Measurements from ENCODE around the gene CLSTN3. TPM values are rescaled to one million over a fixed set of nuclear protein-coding genes. Genes with fewer than 3 reads are reported as not detected.

The CLSTN3 gene
- total RNA-seq, 1 donor = 7.6 TPM

DNA sequence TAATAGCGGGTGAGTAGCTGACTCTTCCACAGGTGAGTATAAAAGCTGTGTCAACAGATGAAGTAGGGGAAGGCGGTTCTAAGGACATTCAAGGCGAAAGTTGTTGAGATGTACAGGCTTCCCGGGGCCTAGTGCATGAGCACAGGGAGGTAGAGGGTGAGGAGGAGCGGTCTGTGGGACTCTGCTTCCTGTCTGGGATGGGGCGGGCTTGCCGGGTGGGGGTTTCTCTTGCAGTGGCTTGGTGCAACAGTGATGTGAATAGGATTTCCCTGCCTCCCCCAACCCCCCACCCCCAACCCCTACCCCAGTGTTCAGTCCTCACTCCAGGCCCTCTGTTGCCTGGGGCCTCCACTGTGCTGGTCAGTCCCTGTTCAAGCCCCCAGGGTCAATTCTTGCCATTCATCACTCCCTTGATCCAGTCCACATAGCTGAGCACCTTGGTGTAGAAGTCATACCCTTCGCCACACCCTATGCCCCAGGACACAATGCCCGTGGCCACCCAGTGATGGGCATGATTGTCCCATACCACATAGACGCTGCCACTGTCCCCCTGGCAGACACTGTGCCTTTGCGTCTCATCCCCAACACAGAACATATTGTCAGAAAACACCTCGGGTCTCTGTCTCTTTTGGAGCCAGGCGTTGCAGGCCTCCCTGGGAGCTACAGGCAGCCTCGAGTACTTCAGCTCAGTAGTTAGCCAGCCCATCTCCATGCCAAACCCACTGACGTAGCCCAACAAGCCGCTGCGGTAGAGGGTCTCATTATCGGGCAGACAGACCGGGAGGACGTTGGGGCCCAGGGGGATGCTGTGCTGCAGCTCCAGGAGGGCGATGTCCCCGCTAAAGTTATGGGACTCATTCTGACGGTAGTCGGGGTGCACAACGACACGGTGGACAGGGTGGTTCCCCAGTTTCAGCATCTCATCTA, 33.9 kb upstream of the CLSTN3 start:
- no peaks in the 10 kb centered on the region for H3K9me3 ChIP-seq (ENCODE audit: low read depth, low read length)
- H3K4me2 ChIP-seq (ENCODE audit: insufficient read depth, low read length) = no peak overlapping the region
- peaks cover 15% of the 10 kb centered on the region for H3K36me3 ChIP-seq (ENCODE audit: insufficient read depth, low read length)
- H3K27me3 ChIP-seq (ENCODE audit: insufficient read depth, low read length) = peaks cover 3% of the 10 kb centered on the region
- H3K27ac ChIP-seq (ENCODE audit: low read depth, low read length) = no peak overlapping the region
- DNase-seq (ENCODE audit: insufficient read length, low spot score, missing footprints) = no peak
- no peaks in the 10 kb centered on the region for H3K79me2 ChIP-seq (ENCODE audit: insufficient read depth, low read length)
- H4K20me1 ChIP-seq (ENCODE audit: insufficient read depth, low read length) = no peaks in the 10 kb centered on the region
- TF ChIP-seq, protein P1, sequence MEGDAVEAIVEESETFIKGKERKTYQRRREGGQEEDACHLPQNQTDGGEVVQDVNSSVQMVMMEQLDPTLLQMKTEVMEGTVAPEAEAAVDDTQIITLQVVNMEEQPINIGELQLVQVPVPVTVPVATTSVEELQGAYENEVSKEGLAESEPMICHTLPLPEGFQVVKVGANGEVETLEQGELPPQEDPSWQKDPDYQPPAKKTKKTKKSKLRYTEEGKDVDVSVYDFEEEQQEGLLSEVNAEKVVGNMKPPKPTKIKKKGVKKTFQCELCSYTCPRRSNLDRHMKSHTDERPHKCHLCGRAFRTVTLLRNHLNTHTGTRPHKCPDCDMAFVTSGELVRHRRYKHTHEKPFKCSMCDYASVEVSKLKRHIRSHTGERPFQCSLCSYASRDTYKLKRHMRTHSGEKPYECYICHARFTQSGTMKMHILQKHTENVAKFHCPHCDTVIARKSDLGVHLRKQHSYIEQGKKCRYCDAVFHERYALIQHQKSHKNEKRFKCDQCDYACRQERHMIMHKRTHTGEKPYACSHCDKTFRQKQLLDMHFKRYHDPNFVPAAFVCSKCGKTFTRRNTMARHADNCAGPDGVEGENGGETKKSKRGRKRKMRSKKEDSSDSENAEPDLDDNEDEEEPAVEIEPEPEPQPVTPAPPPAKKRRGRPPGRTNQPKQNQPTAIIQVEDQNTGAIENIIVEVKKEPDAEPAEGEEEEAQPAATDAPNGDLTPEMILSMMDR (IDR thresholded peaks at IDR 0.05; ENCODE audit: extremely low read depth, low read depth, low read length) = no peak
- H2AFZ ChIP-seq (ENCODE audit: low read length) = no peak overlapping the region
- H3K4me3 ChIP-seq (ENCODE audit: insufficient read depth, low read length) = no peak overlapping the region
- peaks cover 18% of the 10 kb centered on the region for H3K4me1 ChIP-seq (ENCODE audit: insufficient read depth, low read length)

DNA sequence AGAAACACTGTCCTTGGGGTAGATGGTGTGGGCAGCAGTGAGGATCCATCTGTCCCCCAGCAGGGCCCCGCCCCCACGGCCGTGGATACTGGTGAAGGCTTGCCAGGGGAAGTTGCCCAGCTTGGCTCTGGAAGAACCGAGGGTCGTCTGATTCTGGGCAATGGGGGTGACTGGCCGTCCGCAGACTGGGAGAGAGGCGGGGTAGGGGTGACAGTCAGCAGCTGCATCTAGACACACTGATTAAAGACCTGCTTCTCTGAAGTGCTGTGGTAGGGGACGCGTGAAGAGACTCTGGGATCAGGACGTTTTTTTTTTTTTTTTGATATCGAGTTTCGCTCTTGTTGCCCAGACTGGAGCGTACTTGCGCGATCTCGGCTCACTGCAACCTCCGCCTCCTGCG, 33.2 kb upstream of the CLSTN3 start:
- H3K4me1 ChIP-seq (ENCODE audit: insufficient read depth, low read length) = peaks cover 17% of the 10 kb centered on the region
- no peak overlapping the region for H3K27ac ChIP-seq (ENCODE audit: low read depth, low read length)
- peaks cover 3% of the 10 kb centered on the region for H3K27me3 ChIP-seq (ENCODE audit: insufficient read depth, low read length)
- no peak overlapping the region for H3K4me2 ChIP-seq (ENCODE audit: insufficient read depth, low read length)
- no peaks in the 10 kb centered on the region for H3K9me3 ChIP-seq (ENCODE audit: low read depth, low read length)
- H3K36me3 ChIP-seq (ENCODE audit: insufficient read depth, low read length) = peaks cover 15% of the 10 kb centered on the region
- DNase-seq (ENCODE audit: insufficient read length, low spot score, missing footprints) = no peak
- H2AFZ ChIP-seq (ENCODE audit: low read length) = no peak overlapping the region
- no peaks in the 10 kb centered on the region for H4K20me1 ChIP-seq (ENCODE audit: insufficient read depth, low read length)
- TF ChIP-seq, protein P1 (IDR thresholded peaks at IDR 0.05; ENCODE audit: extremely low read depth, low read depth, low read length) = no peak
- H3K79me2 ChIP-seq (ENCODE audit: insufficient read depth, low read length) = no peaks in the 10 kb centered on the region
- no peak overlapping the region for H3K4me3 ChIP-seq (ENCODE audit: insufficient read depth, low read length)

DNA sequence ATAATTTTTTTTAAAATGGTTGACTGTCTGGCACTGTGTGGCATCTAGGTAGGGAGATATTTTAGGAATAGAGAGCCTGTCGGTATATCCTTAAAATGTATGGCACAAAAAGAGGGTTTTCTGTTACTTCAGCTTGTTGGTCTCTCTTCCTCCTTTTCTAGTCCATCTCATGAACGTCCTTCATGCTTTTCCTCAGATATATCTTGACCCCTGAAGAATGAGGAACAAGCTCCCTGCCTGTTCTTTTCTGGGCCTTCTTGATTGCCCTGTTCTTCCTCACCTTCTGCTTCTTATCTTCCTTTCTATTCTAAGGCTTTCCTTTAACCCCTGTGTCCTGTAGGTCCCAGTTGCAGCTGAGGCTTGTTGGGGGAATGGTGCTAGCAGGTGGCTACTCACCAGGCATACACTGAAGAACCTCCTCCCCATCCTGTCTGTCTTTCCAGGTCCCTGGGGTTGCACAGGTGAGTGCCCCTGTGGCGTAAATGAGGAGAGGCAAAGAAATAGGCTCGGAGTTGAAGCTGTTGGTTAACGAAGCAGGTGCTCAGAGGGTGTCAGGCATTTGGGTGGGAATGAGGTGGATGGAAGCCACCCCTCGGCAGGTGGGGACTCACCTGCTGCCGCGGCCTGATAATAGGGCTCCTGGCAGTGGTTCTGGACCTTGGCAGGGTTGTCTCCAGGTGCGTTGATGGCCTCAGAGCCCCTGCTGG, 30.7 kb upstream of the CLSTN3 start:
- Histone ChIP-seq H3K9me3 (ENCODE audit: low read depth, low read length) (no peaks in the 10 kb centered on the region), H3K4me2 (ENCODE audit: insufficient read depth, low read length) (no peak overlapping the region), H2AFZ (ENCODE audit: low read length) (no peak overlapping the region), H3K27ac (ENCODE audit: low read depth, low read length) (no peak overlapping the region), H4K20me1 (ENCODE audit: insufficient read depth, low read length) (peaks cover 7% of the 10 kb centered on the region), H3K36me3 (ENCODE audit: insufficient read depth, low read length) (peaks cover 21% of the 10 kb centered on the region), H3K79me2 (ENCODE audit: insufficient read depth, low read length) (no peaks in the 10 kb centered on the region), H3K4me3 (ENCODE audit: insufficient read depth, low read length) (no peak overlapping the region), H3K27me3 (ENCODE audit: insufficient read depth, low read length) (peaks cover 3% of the 10 kb centered on the region), H3K4me1 (ENCODE audit: insufficient read depth, low read length) (peaks cover 14% of the 10 kb centered on the region)
- no peak for DNase-seq (ENCODE audit: insufficient read length, low spot score, missing footprints)
- TF ChIP-seq, protein P1 (IDR thresholded peaks at IDR 0.05; ENCODE audit: extremely low read depth, low read depth, low read length) = no peak

DNA sequence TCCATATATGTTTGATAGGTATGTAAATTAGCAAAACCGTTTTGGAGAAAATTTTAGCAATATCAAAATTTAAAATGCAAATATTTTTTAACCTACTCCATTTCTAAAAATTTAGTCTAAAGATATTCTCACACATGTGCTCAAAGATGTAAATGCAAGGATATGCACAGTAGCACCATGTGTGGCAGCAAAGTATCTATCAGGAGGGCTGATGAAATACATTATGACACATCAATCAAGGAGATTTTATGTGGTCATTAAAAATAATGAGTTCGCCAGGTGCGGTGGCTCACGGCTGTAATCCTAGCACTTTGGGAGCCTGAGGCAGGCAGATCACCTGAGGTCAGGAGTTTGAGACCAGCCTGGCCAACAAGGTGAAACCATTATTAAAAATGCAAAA, 29.9 kb upstream of the CLSTN3 start:
- H3K4me2 ChIP-seq (ENCODE audit: insufficient read depth, low read length) = no peak overlapping the region
- no peaks in the 10 kb centered on the region for H3K9me3 ChIP-seq (ENCODE audit: low read depth, low read length)
- H3K79me2 ChIP-seq (ENCODE audit: insufficient read depth, low read length) = peaks cover 2% of the 10 kb centered on the region
- H3K4me1 ChIP-seq (ENCODE audit: insufficient read depth, low read length) = peaks cover 14% of the 10 kb centered on the region
- peaks cover 21% of the 10 kb centered on the region for H3K36me3 ChIP-seq (ENCODE audit: insufficient read depth, low read length)
- no peak overlapping the region for H3K27ac ChIP-seq (ENCODE audit: low read depth, low read length)
- DNase-seq (ENCODE audit: insufficient read length, low spot score, missing footprints) = no peak
- no peak overlapping the region for H3K4me3 ChIP-seq (ENCODE audit: insufficient read depth, low read length)
- TF ChIP-seq, protein P1 (IDR thresholded peaks at IDR 0.05; ENCODE audit: extremely low read depth, low read depth, low read length) = no peak
- peaks cover 9% of the 10 kb centered on the region for H4K20me1 ChIP-seq (ENCODE audit: insufficient read depth, low read length)
- H2AFZ ChIP-seq (ENCODE audit: low read length) = no peak overlapping the region
- no peaks in the 10 kb centered on the region for H3K27me3 ChIP-seq (ENCODE audit: insufficient read depth, low read length)

Data from osteoblast (primary cell).